GM21717 (cell line): Measurements from ENCODE around the gene OLAH.
"Not testable (repeated sequence)": the region's sequence is repeated elsewhere in the genome, so short reads cannot be mapped to it uniquely, and the experiment has no call there.

Experiments
- ATAC-seq: cut with Tn5 transposase; IDR thresholded peaks from one replicate; pipeline ENCODE4 v1.9.1; 2021; ENCODE audit warnings: mild to moderate bottlenecking, moderate library complexity; ENCODE audit not compliant: unreplicated experiment

OLAH gene

DNA sequence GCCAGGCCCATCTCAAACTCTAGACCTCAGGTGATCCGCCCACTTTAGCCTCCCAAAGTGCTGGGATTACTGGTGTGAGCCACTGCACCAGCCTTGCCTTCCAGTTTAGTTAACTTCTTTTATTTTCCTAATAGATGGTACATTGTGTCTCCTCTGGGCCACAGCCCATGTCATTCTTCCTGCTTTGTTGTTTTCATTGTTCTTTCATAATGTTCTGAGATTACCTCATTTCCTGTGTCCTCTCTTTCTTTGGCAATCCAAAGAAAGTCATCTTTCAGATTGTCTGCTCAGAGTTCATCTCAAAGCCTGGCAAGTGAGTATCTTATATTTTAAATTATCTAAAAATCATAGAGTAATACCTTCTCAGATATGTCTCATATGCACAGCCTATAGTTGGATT is at the start of gene OLAH:
Gene OLAH (plus strand): TSS at position 270 of the 400 bp plus-strand sequence. CDS start 3,346 bp downstream, outside the sequence.
- no peak for ATAC-seq

DNA sequence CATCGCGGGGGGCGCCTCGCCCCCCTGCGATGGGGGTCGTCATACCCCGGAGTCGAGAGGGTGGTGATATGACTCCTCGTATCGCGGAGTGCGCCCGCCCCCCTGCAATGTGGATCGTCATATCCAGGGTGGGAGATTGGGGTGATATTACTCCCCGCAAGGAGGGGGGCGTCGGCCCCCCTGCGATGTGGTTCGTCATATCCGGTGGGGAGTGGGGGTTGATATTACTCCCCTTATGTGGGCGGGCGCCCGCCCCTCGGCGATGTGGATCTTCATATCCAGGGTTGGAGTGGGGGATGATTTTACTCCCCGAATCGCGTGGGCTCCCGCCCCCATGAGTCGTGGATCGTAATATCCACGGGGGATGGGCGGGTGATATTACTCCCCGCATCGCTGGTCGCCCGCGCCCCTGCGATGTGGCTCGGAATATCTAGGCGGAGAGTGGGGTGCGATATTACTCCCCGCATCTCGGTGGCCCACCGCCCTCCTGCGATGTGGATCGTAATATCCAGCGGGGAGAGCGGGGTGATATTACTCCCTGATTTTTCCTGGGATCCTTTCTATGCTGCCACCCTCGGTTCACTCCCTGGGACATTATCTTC is 47.7 kb upstream of the OLAH start:
- ATAC-seq, result no peak

DNA sequence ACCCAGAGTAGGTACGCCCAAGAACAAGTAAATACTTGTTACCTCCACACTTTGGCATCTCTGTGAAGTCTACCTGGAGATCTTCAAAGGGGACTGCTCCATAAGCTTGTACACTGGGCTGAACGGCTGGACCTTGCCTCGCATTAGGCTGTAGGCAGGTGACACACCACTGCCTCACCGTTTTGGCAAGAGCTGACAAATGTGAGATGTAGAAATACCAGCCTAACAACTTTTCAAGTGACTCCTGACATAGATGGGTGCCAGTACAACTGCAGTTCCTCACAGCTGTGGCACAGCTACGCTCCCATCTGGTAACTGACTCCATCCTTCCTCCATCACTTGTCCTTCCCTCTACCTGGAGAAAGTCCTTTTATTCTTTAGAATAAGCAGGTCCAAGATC is 30.2 kb upstream of the OLAH start:
- not testable (repeated sequence) for ATAC-seq

DNA sequence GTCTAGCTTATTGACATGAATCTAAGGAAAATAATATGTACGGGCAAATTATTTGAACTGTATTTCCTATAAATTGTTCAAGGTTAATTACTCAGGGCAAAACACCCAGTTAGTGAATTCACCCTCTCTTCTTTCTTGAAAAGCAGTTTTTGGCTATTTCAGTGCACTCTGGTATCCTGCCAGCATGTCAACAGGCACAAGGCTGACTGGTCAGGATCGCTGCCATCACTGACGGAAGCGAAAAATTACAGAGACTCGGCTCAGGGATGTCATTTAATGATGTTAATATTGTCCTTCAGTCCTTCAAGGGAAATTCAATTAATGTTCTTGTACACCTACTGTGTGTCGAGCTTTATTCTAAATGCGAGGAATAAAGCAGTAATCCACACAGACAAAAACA is 28.3 kb upstream of the OLAH start:
- ATAC-seq, result no peak

DNA sequence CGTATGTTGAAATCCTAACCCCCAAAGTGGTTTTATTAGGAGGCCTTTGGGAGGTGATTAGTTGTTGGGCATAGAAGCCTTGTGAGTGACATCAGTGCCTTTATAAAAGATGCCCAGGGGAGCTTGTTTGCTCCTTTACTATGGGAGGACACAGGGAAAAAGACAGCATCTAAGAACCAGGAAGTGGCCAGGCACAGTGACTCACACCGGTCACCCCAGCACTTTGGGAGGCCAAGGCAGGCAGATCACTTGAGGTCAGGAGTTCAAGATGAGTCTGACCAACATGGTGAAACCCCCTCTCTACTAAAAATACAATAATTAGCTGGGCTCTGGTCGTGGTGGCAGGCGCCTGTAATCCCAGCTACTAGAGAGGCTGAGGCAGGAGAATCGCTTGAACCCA is 22.8 kb upstream of the OLAH start:
- not testable (repeated sequence) for ATAC-seq

DNA sequence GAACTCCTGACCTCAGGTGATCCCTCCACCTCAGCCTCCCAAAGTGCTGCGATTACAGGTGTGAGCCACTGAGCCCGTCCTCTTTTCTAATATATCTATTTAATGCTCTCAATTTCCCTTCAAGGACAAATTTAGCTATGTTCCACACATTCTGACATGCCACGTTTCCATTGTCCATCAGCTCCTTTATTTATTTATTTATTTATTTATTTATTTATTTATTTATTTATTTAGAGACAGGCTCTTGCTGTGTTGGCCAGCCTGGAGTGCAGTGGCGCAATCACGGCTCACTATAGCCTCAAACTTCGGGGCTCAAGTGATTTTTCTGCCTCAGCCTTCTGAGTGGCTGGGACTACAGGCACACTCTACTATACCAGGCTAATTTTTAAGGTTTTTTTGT is 20.7 kb upstream of the OLAH start:
- not testable (repeated sequence) for ATAC-seq

DNA sequence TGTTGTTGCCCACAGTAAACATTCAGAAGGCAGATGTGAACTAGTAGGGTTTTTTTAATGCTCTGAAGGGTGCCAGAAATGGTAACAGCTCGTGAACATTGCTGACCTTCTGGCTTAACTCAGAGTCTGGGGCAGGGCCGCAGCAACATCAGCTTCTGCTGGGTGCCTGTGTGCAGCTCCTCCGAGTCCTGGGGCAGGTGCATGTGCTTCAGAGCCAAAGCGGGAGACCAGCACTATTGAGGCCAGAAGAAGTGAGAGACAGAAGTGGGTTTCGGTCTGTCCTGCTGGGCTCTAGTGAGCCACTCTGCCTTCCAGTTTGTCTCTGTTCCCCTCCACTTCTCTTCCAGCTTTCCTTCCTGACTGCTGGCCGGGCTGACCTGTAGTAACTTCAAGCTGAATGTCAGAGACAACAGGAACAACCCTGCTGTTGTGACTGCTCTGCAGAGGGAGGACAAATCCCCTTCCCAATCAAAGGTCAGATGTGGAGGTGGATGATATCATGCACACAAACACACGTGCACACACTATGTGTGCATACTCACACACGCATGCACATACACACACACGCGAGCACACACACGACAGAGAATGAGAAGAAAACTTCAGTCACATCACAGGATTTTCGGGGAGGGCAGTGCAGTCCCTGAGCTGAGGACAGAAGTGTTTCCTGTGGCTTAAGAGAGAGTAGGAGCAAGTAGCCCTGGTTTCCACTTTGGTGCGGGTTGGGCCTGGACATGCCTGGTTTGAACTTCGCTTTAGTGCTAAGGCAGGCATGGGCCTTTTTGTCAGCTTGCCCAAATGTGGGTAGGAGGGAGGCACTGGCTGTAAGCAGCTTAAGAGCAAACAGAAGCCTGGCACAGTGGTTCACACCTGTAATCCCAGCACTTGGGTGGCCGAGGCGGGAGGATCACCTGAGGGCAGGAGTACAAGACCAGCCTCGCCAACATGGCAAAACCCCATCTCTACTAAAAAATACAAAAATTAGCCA is 19.4 kb upstream of the OLAH start:
- not testable (repeated sequence) for ATAC-seq

DNA sequence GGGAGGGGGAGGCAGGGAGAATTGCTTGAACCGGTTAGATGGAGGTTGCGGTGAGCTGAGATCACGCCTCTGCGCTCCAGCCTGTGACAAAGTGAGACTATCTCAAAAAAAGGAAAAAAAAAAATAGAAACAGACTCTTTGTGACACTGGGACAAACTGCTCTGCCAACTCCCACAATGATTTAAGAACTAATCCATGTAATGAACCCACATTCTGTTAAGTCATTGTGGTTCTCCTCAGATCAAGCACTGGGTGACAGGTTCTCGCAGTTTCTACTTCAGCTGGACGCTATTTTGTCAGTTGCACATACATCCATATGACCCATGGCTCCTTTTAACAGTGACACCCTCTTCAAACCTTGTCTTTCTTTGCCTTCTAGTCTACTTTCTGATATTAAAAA is 18.7 kb upstream of the OLAH start:
- ATAC-seq, result not testable (repeated sequence)

DNA sequence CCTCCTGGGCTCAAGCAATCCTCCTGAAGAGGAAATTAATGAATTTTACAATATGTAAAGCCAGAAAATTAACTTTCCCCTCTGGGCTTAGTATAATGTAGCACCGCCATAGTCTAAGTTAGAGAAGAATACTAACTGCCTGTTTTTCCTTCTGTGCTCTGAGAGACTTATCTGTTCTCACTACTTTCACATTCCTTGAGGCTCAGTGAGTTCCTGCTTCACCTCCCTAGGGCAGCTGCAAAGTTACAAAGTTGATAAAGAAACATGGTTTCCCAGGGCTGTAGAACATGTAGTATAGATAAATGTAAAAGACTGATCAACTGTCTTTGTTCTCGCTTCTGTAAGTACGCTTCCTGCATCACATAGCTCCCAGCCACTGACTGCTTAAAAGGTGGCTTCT is 16.0 kb upstream of the OLAH start:
- ATAC-seq, result no peak

DNA sequence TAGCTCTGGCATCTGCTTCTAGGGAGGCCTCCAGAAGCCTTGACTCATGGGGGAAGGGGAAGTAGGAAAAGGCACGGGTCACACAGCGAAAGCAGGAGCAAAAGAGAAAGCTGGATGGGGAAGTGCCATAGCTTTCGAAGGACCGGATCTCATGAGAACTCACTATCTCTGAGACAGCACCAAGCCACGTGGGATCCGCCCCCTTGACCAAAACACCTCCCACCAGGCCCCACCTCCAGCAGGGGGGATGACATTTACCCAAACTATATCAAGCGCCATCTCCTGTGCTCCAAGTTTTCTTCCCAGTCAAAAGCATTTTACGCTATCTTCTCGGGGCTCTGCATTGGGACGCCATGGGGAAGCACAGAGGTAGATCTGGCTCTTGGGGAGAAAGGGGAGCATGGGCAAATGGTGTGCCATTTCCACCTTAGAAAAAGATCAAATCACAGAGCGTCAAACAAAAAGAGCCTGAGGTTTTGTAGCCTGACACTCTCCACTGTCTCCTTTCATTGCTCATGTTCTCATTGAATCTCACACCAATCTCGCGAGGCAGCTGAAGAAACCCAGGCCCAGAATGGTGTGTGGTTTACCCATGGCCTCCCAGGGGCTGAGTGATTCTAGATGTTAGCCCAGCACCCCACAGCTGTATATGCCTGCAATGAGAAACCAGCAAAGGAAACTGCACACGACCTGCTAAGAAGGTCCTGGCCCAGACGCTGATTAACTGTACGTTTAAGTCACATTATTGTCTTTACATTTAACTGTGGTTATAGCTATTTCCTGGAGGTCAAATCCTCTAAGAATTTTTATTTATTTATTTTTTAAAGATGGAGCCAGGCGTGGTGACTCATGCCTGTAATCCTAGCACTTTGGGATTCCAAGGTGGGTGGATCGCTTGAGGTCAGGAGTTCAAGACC is 8.1 kb upstream of the OLAH start:
- ATAC-seq, result no peak

DNA sequence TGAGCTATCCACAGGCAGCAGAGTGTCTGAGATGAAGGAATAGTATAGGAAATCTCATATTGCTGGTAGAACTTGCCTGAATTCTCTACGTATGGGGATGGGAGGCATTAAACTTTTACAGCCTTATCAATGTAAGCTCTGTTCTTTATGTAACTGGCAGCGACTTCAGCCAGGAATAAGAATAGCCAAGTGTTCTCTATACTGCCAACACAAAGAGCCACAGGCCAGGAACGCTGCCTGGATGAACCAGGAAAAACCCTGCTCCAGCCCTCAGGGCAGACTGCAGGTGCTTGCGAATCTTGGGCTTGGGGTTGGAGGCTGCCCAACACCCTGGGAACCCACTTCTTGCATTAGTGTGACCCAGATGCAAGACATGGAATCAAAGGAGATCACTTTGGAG is 6.1 kb upstream of the OLAH start:
- no peak for ATAC-seq

DNA sequence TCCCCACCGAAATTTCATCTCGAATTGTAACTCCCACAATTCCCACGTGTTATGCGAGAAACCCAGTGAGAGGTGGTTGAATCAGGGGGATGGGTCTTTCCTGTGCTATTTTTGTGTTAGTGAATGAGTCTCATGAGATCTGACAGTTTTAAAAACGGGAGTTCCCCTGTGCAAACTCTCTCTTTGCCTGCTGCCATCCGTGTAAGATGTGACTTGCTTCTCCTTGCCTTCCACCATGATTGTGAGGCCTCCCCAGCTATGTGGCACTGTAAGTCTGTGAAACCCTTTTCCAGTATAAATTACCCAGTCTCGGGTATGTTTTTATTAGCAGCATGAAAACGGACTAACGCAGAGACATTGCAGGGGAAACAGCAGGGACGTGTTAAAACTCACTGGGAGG is 5.3 kb upstream of the OLAH start:
- no peak for ATAC-seq

DNA sequence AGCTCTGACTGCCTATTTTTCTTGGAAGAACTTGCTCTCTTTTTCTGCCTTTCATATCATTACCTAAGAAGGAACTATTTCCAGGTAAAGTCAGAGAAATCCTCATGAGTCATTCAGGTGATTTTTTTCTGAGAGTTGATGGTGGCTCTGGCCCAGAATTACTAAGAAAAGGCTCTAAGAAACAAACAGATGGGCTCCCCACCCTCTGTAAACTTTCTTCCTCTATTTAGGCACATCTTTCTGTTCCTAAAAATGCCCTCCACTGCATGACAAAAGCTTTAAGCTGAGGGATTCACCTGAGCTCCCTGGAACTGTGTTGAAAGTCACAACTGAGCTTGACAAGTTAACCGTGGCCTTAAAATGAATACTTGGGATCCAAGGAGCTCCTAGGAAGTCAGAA is 1.6 kb downstream of the OLAH start:
- ATAC-seq, result no peak

DNA sequence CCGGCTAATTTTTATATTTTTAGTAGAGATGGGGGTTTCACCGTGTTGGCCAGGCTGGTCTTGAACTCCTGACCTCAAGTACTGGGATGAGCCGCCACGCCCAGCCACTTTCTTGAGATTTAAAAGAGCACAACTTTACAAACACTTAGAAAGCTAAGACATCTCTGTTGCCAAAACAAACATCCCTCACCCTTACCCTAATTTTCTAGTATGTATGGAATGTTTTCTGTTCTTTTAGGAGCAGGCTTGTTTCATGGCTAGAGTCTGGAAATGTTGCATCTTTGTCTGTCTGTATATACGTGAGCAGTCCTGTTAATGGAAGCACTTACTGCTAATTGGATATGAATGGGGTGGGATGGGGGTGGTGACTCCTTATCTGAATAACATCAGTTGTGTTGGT is 2.9 kb downstream of the OLAH start:
- ATAC-seq, result no peak

DNA sequence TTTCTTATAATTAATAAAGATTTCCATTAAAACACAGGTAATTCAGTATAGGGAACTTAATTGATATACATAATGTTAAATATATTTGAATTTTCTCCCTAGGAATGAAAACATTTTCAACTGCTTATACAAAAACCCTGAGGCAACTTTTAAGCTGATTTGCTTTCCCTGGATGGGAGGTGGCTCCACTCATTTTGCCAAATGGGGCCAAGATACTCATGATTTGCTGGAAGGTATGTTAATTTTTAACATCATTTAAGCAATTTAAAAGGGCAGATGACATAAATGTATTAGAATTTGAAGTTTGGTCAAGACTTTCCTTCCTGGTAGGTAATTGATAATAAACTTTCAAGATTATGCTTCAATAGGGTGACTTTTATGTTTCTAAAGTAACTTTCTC is 5.8 kb downstream of the OLAH start:
- no peak for ATAC-seq

DNA sequence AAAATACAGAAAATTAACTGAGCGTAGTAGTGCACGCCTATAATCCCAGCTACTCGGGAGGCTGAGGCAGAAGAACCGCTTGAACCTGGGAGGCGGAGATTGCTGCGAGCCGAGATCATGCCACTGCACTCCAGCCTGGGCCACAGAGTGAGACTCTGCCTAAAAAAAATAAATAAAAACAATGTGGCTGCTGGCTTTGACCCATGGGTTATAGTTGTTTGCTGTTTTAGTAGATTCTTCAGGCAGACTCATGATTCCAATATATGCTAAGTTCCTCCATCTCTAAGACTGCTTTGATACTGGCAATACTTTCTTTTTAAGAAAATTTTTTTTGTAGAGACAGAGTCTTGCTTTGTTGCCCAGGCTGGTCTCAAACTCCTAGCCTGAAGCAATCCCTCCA is 8.4 kb downstream of the OLAH start:
- no peak for ATAC-seq

DNA sequence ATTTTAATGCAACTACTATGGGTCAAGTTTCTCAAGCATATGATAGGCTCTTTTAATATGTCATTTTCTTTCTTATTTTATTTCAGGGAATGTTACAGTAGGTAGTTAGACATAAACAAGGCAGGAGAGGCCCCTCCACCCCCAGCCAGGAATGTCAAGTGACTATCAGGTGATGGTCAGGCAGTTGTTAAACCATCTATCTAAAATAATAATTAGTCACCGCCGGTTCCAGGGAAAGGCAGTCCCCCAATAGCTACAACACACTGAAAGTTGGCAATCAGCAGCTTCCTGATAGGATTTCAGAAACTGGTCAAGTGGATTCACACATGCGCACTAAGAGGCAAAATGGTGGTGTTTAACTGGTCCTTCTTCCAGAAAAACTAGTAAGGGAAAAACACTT is 9.3 kb downstream of the OLAH start:
- ATAC-seq, result no peak

DNA sequence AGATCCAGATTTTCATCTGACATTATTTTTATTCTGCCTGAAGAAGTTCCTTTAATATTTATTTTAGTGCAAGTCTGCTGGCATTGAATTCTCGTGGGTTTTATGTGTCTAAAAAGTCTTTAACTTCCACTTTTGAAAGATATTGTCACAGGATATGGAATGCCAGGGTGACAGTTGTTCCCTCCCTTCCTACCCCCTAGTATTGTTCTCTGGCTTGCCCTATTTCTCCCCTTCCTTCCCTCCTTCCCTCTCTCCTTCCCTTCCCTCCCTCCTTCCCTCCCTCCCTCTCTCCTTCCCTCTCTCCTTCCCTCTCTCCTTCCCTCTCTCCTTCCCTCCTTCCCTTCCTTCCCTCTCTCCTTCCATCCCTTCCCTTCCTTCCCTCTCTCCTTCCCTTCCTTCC is 14.9 kb downstream of the OLAH start:
- no peak for ATAC-seq

DNA sequence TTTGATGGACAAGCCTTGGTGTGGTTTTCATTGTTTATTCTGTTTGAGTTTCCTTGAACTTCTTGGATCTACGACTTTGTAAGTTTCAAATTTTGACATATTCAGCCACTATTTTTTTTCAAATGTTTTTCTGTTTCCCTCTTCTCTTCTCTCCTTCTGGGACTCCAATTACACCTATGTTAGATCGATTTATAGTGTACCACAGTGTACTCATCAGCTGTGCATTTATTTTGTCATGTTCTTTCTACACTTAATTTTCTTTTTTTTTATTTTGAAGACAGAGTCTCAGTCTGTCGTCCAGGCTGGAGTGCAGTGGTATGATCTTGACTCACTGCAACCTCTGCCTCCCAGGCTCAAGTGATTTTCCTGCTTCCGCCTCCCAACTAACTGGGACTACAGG is 16.2 kb downstream of the OLAH start:
- no peak for ATAC-seq

DNA sequence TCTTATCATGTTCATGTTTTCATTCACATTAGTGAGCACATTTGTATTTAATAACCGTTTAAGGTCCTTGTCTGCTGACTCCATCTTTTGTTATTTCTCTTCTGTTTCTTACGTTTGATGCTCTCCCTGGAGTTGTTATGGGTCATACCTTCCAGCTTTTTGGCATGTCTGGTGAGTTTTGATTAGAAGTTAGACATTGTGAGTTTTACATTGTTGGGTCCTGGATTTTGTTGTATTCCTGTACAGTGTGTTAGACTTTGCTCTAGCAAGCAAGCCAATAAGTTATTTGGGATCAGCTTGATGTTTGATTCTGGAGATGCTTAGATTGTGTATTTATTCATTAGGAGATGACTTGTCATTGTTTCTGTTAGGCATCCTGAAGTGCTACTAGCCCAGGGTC is 16.9 kb downstream of the OLAH start:
- no peak for ATAC-seq

DNA sequence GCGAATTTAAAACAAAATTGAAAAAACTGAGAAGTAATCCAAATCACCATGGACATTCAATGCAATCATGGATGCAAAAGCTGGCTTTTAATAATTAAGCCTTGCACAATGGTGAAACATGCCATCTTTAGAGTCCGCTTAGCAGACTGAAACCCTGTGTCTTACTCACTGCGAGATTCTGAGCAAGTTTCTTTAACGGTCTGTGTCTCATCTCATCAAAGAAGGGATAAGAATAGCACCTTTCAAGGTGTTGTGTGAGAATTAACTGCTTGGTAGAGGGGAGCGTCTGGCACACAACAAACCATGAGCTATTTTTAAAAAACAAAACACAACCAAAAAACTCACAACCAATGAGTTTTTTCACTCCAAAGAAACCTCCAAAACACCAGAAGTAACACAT is 23.4 kb downstream of the OLAH start:
- ATAC-seq, result no peak
